ENCODE measurements around the gene AKAP9. TPM values are rescaled to one million over a fixed set of nuclear protein-coding genes. Genes with fewer than 3 reads are reported as not detected.
"Not testable (repeated sequence)": the region's sequence is repeated elsewhere in the genome, so short reads cannot be mapped to it uniquely, and the experiment has no call there.

Gene AKAP9
- total and polyA plus RNA-seq, 2 experiments from 2014 or later, result 80.5 to 85.8 TPM

- DNase-seq (ENCODE audit: low spot score), result no peak
- TF ChIP-seq EZH2 (IDR thresholded peaks at IDR 0.05; ENCODE audit: borderline replicate concordance) (no peak), CTCF (IDR thresholded peaks at IDR 0.05; ENCODE audit: poor library complexity) (no peak), EZH2phosphoT487 (IDR thresholded peaks at IDR 0.05; ENCODE audit: low read depth, severe bottlenecking, unreplicated experiment) (no peak)
- no peak overlapping the region for H3K27ac ChIP-seq
- H3K4me2 ChIP-seq, result no peak overlapping the region
- peaks cover 5% of the 10 kb centered on the region for H3K4me1 ChIP-seq (ENCODE audit: insufficient read depth)
- no peak overlapping the region for H3K4me3 ChIP-seq
- H3K9me3 ChIP-seq (ENCODE audit: low read depth), result no peaks in the 10 kb centered on the region
- H2AFZ ChIP-seq, result no peak overlapping the region
- H3K36me3 ChIP-seq (replicated peaks; ENCODE audit: insufficient read depth, low read depth), result no peaks in the 10 kb centered on the region
- no peaks in the 10 kb centered on the region for H3K79me2 ChIP-seq
- no peaks in the 10 kb centered on the region for H4K20me1 ChIP-seq (ENCODE audit: insufficient read depth, poor library complexity, severe bottlenecking)
- 96% methylated on average over 3 of the region's 3 CpGs for WGBS (ENCODE audit: low lambda C conversion rate, missing lambda C conversion rate)
- H3K27me3 ChIP-seq, result no peaks in the 10 kb centered on the region
- H3K9me2 ChIP-seq (replicated peaks; ENCODE audit: insufficient read depth), result no peaks in the 10 kb centered on the region
Measured at GRCh38 chr7:92072708-92073107, 132.0 kb downstream of the AKAP9 start.

- Histone ChIP-seq H4K20me1 (ENCODE audit: insufficient read depth, poor library complexity, severe bottlenecking) (no peaks in the 10 kb centered on the region), H3K4me2 (no peak overlapping the region), H3K27me3 (no peaks in the 10 kb centered on the region), H2AFZ (no peak overlapping the region), H3K4me1 (ENCODE audit: insufficient read depth) (peaks cover 5% of the 10 kb centered on the region), H3K36me3 (replicated peaks; ENCODE audit: insufficient read depth, low read depth) (no peaks in the 10 kb centered on the region), H3K27ac (peak overlapping the region; percentile 48), H3K9me3 (ENCODE audit: low read depth) (no peaks in the 10 kb centered on the region), H3K79me2 (no peaks in the 10 kb centered on the region), H3K4me3 (no peak overlapping the region), H3K9me2 (replicated peaks; ENCODE audit: insufficient read depth) (no peaks in the 10 kb centered on the region)
- TF ChIP-seq EZH2phosphoT487 (IDR thresholded peaks at IDR 0.05; ENCODE audit: low read depth, severe bottlenecking, unreplicated experiment) (no peak), EZH2 (IDR thresholded peaks at IDR 0.05; ENCODE audit: borderline replicate concordance) (no peak), CTCF (IDR thresholded peaks at IDR 0.05; ENCODE audit: poor library complexity) (no peak)
- 82% methylated on average over 4 of the region's 4 CpGs for WGBS (ENCODE audit: low lambda C conversion rate, missing lambda C conversion rate)
- DNase-seq (ENCODE audit: low spot score), result no peak
Measured at GRCh38 chr7:92075455-92076158, 134.9 kb downstream of the AKAP9 start.

GRCh38 chr7:92076509-92076908, 135.8 kb downstream of the AKAP9 start:
- Histone ChIP-seq H3K4me3 (no peak overlapping the region), H3K27ac (peak overlapping the region; percentile 48), H2AFZ (no peak overlapping the region), H3K4me2 (no peak overlapping the region), H3K9me3 (ENCODE audit: low read depth) (no peaks in the 10 kb centered on the region), H3K36me3 (replicated peaks; ENCODE audit: insufficient read depth, low read depth) (no peaks in the 10 kb centered on the region), H3K79me2 (no peaks in the 10 kb centered on the region), H4K20me1 (ENCODE audit: insufficient read depth, poor library complexity, severe bottlenecking) (no peaks in the 10 kb centered on the region), H3K9me2 (replicated peaks; ENCODE audit: insufficient read depth) (no peaks in the 10 kb centered on the region), H3K27me3 (no peaks in the 10 kb centered on the region), H3K4me1 (ENCODE audit: insufficient read depth) (peaks cover 2% of the 10 kb centered on the region)
- TF ChIP-seq EZH2phosphoT487 (IDR thresholded peaks at IDR 0.05; ENCODE audit: low read depth, severe bottlenecking, unreplicated experiment) (no peak), CTCF (IDR thresholded peaks at IDR 0.05; ENCODE audit: poor library complexity) (no peak), EZH2 (IDR thresholded peaks at IDR 0.05; ENCODE audit: borderline replicate concordance) (no peak)
- DNase-seq (ENCODE audit: low spot score), result no peak
- 40% methylated on average over 1 of the region's 1 CpG for WGBS (ENCODE audit: low lambda C conversion rate, missing lambda C conversion rate)

GRCh38 chr7:92083922-92084321, 143.3 kb downstream of the AKAP9 start:
- H3K36me3 ChIP-seq (replicated peaks; ENCODE audit: insufficient read depth, low read depth); H4K20me1 ChIP-seq (ENCODE audit: insufficient read depth, poor library complexity, severe bottlenecking); H3K79me2 ChIP-seq; H3K4me2 ChIP-seq; H3K27me3 ChIP-seq; H3K4me3 ChIP-seq; H3K27ac ChIP-seq; H2AFZ ChIP-seq; DNase-seq (ENCODE audit: low spot score); H3K9me2 ChIP-seq (replicated peaks; ENCODE audit: insufficient read depth); H3K4me1 ChIP-seq (ENCODE audit: insufficient read depth): not testable (repeated sequence)
- H3K9me3 ChIP-seq (ENCODE audit: low read depth), result peaks cover 13% of the 10 kb centered on the region
- 99% methylated on average over 6 of the region's 6 CpGs for WGBS (ENCODE audit: low lambda C conversion rate, missing lambda C conversion rate)

All from hepatocyte (in vitro differentiated cells).